ENCODE results near the gene CYB561D1. TPM values are rescaled to one million over a fixed set of nuclear protein-coding genes. Genes with fewer than 3 reads are reported as not detected.

The CYB561D1 gene
- polyA plus RNA-seq, 1 donor (not counting 4 experiments of a cell fraction or from before 2014, with no cell fraction given) = 4.9 TPM

DNA sequence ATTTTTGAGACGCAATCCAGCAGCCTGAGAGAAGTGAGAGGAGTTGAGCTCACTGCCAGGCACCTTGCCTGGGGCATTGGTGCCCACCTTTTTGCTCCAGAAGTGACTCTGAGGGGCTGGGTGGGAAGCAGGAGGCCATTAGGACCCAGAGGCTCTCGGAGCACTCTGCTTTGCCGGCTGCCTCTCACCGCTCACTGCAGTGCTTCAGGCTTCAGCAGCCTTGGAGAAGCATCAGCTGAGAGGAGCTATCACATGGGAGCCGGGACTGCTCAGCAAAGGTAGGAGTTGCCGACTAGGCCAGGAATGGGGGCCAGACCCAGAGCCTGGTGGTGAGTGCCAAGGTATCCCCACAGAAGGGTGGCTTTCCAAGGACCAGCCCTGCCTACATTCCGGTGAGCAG lies 45.8 kb downstream of the CYB561D1 start, which contains the start of gene GPR61:
TSS of gene GPR61 (plus strand) at position 197 of the 400 bp plus-strand sequence. CDS start 3,151 bp downstream, outside the sequence.
- dilution Hi-C loops (cut with MboI; ENCODE audit: extremely low pct_ligation_motif_present, low sequenced_read_pairs) = no loop called here
- FAIRE-seq = no peak
- Histone ChIP-seq H3K36me3 (ENCODE audit: control insufficient read depth in 2 of 2, extremely low read depth in 1 of 2, insufficient read depth in 2 of 2, low read length in 2 of 2) (no peaks in the 10 kb centered on the region), H3K4me2 (ENCODE audit: control insufficient read depth, extremely low read depth, insufficient read depth, low read depth, low read length) (no peak within 1 kb of the TSS), H3K9ac (ENCODE audit: control insufficient read depth, extremely low read depth, insufficient read depth, low read length) (no peak within 1 kb of the TSS), H3K4me1 (ENCODE audit: control insufficient read depth, extremely low read depth, insufficient read depth, low read length) (no peaks in the 10 kb centered on the region), H3K27ac (ENCODE audit: control insufficient read depth, insufficient read depth, low read length) (no peak within 1 kb of the TSS), H4K20me1 (ENCODE audit: control insufficient read depth, extremely low read depth, insufficient read depth, low read length) (no peaks in the 10 kb centered on the region), H3K9me1 (ENCODE audit: control insufficient read depth, extremely low read depth, insufficient read depth, low read length) (no peaks in the 10 kb centered on the region), H3K27me3 (ENCODE audit: control insufficient read depth, extremely low read depth, insufficient read depth, low read length) (no peaks in the 10 kb centered on the region), H3K9me3 (ENCODE audit: control insufficient read depth, low read depth, low read length) (no peaks in the 10 kb centered on the region), H3K4me3 (ENCODE audit: control insufficient read depth in 2 of 3, extremely low read depth in 1 of 3, insufficient read depth in 2 of 3, low read depth in 1 of 3, low read length in 3 of 3) (no peak within 1 kb of the TSS), H3K79me2 (ENCODE audit: control insufficient read depth, insufficient read depth, low read length) (no peaks in the 10 kb centered on the region), H2AFZ (ENCODE audit: control insufficient read depth, low read length) (no peak within 1 kb of the TSS)
- TF ChIP-seq, protein P1, sequence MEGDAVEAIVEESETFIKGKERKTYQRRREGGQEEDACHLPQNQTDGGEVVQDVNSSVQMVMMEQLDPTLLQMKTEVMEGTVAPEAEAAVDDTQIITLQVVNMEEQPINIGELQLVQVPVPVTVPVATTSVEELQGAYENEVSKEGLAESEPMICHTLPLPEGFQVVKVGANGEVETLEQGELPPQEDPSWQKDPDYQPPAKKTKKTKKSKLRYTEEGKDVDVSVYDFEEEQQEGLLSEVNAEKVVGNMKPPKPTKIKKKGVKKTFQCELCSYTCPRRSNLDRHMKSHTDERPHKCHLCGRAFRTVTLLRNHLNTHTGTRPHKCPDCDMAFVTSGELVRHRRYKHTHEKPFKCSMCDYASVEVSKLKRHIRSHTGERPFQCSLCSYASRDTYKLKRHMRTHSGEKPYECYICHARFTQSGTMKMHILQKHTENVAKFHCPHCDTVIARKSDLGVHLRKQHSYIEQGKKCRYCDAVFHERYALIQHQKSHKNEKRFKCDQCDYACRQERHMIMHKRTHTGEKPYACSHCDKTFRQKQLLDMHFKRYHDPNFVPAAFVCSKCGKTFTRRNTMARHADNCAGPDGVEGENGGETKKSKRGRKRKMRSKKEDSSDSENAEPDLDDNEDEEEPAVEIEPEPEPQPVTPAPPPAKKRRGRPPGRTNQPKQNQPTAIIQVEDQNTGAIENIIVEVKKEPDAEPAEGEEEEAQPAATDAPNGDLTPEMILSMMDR (optimal IDR thresholded peaks at IDR 0.05 in 1 of 3, IDR thresholded peaks at IDR 0.05 in 1 of 3, conservative IDR thresholded peaks at IDR 0.05 in 1 of 3; ENCODE audit: extremely low read depth in 1 of 3, insufficient read depth in 2 of 3, low read length in 3 of 3) = no peak
- TF ChIP-seq EZH2 (IDR thresholded peaks at IDR 0.05; ENCODE audit: low read length) = no peak
- no peak for DNase-seq (ENCODE audit: low read depth, low spot score)

DNA sequence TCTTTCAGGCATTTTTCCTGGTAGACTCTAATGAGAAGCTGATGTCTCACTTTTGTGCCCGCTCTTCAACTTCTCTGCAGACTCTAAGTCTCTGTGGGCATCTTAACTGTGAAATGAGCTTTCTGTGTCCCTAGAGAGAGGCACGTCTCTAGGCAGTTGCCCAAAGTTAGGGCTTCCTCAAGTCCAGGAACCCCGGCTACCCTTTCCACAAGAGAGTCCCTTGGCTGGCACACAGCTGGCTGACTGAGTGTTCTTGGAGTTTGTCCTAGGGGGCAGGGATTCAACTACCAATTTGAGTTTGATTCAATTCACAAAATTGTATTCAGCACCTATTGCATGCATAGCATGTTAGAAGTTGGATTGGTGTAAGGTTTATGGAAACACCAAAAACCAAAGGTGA lies 47.2 kb downstream of the CYB561D1 start:
- DNase-seq (ENCODE audit: low read depth, low spot score) (no peak), FAIRE-seq (no peak)
- Histone ChIP-seq H2AFZ (ENCODE audit: control insufficient read depth, low read length) (no peak overlapping the region), H3K27me3 (ENCODE audit: control insufficient read depth, extremely low read depth, insufficient read depth, low read length) (no peaks in the 10 kb centered on the region), H3K9ac (ENCODE audit: control insufficient read depth, extremely low read depth, insufficient read depth, low read length) (no peak overlapping the region), H3K9me3 (ENCODE audit: control insufficient read depth, low read depth, low read length) (no peaks in the 10 kb centered on the region), H3K9me1 (ENCODE audit: control insufficient read depth, extremely low read depth, insufficient read depth, low read length) (no peaks in the 10 kb centered on the region), H4K20me1 (ENCODE audit: control insufficient read depth, extremely low read depth, insufficient read depth, low read length) (no peaks in the 10 kb centered on the region), H3K27ac (ENCODE audit: control insufficient read depth, insufficient read depth, low read length) (no peak overlapping the region), H3K4me3 (ENCODE audit: control insufficient read depth in 2 of 3, extremely low read depth in 1 of 3, insufficient read depth in 2 of 3, low read depth in 1 of 3, low read length in 3 of 3) (no peak overlapping the region), H3K36me3 (ENCODE audit: control insufficient read depth in 2 of 2, extremely low read depth in 1 of 2, insufficient read depth in 2 of 2, low read length in 2 of 2) (no peaks in the 10 kb centered on the region), H3K79me2 (ENCODE audit: control insufficient read depth, insufficient read depth, low read length) (no peaks in the 10 kb centered on the region), H3K4me2 (ENCODE audit: control insufficient read depth, extremely low read depth, insufficient read depth, low read depth, low read length) (no peak overlapping the region), H3K4me1 (ENCODE audit: control insufficient read depth, extremely low read depth, insufficient read depth, low read length) (no peaks in the 10 kb centered on the region)
- dilution Hi-C loops (cut with MboI; ENCODE audit: extremely low pct_ligation_motif_present, low sequenced_read_pairs) = no loop called here
- no peak for TF ChIP-seq EZH2 (IDR thresholded peaks at IDR 0.05; ENCODE audit: low read length)
- TF ChIP-seq, protein P1 (optimal IDR thresholded peaks at IDR 0.05 in 1 of 3, IDR thresholded peaks at IDR 0.05 in 1 of 3, conservative IDR thresholded peaks at IDR 0.05 in 1 of 3; ENCODE audit: extremely low read depth in 1 of 3, insufficient read depth in 2 of 3, low read length in 3 of 3) = no peak

Measured in keratinocyte (primary cell).